ENCODE results near the gene PCBD2. TPM values are rescaled to one million over a fixed set of nuclear protein-coding genes. Genes with fewer than 3 reads are reported as not detected.

PCBD2 gene
- 9.5 to 11.9 TPM (median 10.6 TPM) in 5 replicates for total RNA-seq (2022; extraction: Qiagen RNA extraction)

DNA sequence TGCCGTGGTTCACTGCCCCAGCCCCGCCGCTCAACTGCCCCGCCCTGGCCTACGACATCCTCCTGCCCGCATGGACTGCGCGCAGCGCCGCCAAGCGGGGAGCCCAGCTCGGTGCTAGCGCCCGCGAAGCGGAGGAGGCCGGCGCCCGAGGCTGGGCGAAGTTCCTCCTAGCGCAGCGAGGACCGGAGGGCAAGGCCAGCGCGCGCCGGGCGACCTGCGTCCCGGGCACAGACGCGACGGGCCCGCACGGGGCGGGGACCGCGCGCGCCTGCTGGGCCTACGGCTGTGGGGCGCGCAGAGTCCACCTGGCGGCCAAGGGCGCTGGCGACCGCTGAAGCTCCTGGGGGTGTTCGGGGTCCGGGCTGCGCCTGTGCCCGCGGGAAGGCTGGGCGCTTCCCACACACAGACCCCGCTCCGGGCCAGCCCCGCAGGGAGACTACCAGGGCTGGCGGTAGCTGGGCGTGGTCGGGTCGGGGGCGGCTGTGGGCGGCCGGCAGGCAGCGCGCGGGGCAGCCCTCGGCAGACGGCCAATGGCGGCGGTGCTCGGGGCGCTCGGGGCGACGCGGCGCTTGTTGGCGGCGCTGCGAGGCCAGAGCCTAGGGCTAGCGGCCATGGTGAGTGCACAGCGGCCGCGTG, at the start of gene PCBD2:
Gene PCBD2, plus strand, starts transcription at position 522 of the 636 bp plus-strand sequence. Its CDS starts 9 bp downstream, at position 531.

DNA sequence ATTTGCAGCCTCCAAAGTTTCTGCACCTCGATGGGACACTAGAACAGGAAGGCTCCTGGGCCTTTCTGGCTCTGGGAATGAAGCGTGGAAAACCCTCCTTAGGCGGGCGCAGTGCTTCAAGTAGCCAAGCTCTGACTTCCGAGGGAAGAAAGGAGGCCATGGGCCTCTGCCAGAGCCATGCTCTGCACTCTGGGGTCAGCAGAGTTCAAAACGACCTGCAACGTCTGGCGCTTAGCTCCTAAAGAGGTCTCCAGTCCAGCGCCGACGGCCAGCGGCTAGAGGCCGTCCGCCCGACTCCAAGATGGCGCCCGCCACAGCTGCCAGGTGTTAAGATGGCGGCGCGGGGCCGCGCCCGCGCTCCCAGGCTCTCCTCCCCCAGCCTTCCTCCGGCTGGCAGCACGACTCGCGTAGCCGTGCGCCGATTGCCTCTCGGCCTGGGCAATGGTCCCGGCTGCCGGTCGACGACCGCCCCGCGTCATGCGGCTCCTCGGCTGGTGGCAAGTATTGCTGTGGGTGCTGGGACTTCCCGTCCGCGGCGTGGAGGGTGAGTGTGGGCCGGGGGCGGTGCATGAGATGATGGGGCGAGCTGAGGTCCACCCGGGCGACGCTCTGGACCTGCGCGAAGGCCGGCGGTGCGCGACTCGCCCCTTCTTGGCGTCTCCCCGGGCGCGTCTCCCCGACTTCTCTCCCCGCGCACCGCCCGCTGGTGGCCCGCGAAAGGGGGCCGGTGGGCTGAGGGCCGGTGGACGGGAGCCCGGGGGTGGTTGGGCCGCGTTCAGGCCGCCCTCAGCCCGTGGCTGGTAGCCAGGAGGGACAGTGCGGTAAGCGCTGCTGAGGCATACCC, 30.7 kb upstream of the PCBD2 start, which contains the start of gene TXNDC15:
Gene TXNDC15, plus strand, starts transcription at position 385 of the 844 bp plus-strand sequence. Its CDS starts 57 bp downstream, at position 442.

DNA sequence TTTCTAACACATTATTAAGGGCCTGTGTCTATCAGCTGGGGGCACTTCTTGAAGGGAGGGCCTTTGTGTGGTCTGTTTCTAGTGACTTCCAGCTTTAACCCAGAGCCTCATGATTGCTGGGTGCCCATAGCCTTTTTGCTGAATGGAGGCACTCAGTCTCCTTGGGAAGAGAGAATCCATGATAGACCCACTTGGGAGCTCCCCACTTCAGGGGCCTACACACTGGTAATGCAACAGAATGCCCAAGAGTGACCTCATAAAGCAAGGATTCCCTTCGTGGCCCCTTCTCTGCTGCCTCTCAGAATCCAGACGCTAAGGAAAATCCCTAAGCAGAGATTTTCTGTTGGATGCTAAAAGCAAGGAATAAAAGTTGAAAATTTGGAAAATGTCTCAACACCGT, 62.7 kb downstream of the PCBD2 start, which contains the start of gene CATSPER3:
Gene CATSPER3, plus strand, starts transcription at position 301 of the 400 bp plus-strand sequence. Its CDS starts 85 bp downstream, at position 386.

Other genes with a start within 250 kb of the PCBD2 start
- 23.5 to 29.6 TPM (median 26.1 TPM) in 5 replicates for gene CAMLG, start 166.6 kb upstream of the PCBD2 start, total RNA-seq (2022; extraction: Qiagen RNA extraction)
- gene DDX46, start 146.4 kb upstream of the PCBD2 start, total RNA-seq (2022; extraction: Qiagen RNA extraction): 51.4 to 68.6 TPM (median 62.7 TPM) in 5 replicates
- 18.2 to 28.2 TPM (median 25.3 TPM) in 5 replicates for gene C5orf24, start 59.2 kb upstream of the PCBD2 start, total RNA-seq (2022; extraction: Qiagen RNA extraction)
- gene TXNDC15, start 30.8 kb upstream of the PCBD2 start, total RNA-seq (2022; extraction: Qiagen RNA extraction): 42.9 to 51.8 TPM (median 50.2 TPM) in 5 replicates
- 0.22 to 0.41 TPM (median 0.37 TPM) in 5 replicates for gene CATSPER3, start 62.8 kb downstream of the PCBD2 start, total RNA-seq (2022; extraction: Qiagen RNA extraction)
- gene PITX1, start 129.1 kb downstream of the PCBD2 start, total RNA-seq (2022; extraction: Qiagen RNA extraction): 18.7 to 34.0 TPM (median 30.8 TPM) in 5 replicates

Data from A549 treated with Mapracorat at 1 μM for 4 hours (cell line).